T-helper 1 cell (primary cell): ENCODE measurements around the gene CYFIP2.

ENCODE experiments used
- DNase-seq, 5 donors: peaks; one replicate each; pipeline ENCODE4 v3.0.0-alpha.2; 2012 to 2020

Gene CYFIP2

DNA sequence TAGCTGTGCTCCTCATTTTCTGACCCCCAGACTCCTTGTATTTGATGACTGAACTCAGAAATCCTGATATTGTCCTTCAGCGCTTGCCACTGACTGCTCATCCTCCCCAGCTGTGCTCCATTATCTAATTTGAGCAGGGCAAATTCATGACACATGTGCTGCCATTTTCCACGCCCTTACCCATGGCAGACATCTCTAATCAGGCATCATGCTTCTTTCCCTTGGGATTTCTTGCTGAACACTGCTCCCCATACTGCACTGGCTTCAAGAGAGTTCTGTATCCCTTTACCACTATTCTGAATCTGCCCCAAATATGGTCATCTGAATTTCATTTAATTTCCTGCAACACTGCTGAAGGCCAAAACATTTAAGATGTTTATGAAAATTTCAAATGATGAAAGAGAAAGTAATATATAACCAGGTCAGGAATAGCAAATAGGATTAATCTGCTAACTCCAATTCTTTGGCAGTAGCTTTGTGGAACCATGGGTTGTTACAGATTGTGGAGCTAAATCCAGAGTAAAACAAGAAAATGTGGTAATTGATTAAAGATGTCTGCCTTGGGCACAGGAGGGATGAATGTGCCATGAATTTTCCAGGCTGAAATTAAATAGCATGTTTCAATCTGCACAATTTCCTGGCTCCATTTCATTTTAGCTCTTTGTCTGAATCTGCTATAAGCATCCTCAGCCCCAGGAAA, 93.6 kb downstream of the CYFIP2 start:
- DNase-seq, result no peak

DNA sequence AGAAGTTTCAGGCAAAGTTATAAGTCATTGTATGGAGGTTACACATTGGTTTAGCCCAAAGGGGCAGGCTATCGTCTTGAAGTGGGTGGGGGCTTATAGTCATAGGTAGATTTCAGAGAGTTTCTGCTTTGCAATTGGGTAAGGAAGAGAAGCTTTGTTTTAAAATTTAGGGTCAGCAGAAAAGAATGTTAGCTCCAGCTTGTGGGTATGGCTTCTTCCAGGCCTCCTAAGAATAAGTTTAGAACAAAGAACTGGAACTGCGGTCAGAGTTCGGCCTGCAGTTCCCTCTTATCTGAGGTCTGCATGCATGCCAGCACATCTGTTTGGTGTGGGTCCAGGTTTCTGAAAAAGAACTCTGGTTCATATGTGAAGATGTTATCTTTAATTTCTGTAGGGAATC, 96.1 kb downstream of the CYFIP2 start:
- DNase-seq, result no peak

DNA sequence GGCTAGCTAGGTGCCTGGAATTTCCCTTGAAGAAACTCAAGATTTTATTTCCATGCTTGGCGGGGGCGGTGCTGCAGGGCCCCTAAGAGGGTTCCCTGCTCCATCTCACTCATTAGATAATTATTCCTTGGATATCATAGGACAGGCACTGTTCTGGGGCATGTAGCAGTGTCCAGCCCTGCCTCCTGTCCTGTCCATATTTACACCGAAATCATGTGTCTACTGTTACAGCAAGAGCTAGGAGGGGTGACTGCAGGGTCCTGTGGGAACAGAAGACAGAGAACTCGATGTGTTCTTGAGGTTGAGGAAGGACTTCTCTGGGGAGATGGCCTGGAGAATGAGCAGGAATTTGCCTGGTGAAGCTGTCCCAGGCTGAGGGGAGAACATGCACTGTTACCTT, 96.6 kb downstream of the CYFIP2 start:
- DNase-seq, result no peak

DNA sequence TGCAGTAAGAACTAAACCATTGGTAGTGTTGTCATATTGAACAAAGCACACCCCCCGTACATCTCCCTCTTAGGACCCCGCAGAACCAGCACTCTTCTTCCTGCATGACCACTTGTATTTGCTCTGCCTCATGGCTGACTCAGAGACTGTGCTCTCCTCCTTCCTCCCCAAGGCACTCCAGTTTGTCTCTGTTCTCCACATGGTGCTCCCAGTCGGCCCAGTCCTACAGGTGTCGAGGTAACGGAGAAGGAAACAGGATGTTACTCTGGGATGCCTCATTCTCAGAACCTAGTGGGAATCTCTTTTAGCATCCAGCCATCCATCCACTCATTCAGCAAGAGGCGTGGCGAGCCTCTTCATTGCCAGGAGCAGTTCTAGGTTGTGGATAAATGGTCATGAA, 97.1 kb downstream of the CYFIP2 start:
- DNase-seq, result no peak

DNA sequence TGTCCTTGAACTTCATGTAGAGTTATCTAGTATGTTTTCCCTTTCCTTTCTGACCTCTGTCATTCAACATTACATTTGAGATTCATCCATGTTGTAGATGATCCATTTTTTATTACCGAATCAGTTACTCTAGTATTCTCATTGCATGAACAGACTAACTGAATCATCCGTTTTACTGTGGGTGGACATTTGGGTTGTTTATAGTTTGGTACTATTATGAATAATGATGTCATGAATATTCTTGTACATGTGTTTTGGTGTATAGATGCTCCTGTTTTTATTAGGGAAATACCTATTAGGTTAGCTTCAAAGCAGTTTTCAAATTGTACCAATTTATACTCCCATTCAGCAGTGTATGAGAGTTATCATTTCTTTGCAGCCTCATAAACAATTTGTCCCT, 99.8 kb downstream of the CYFIP2 start:
- no peak for DNase-seq

DNA sequence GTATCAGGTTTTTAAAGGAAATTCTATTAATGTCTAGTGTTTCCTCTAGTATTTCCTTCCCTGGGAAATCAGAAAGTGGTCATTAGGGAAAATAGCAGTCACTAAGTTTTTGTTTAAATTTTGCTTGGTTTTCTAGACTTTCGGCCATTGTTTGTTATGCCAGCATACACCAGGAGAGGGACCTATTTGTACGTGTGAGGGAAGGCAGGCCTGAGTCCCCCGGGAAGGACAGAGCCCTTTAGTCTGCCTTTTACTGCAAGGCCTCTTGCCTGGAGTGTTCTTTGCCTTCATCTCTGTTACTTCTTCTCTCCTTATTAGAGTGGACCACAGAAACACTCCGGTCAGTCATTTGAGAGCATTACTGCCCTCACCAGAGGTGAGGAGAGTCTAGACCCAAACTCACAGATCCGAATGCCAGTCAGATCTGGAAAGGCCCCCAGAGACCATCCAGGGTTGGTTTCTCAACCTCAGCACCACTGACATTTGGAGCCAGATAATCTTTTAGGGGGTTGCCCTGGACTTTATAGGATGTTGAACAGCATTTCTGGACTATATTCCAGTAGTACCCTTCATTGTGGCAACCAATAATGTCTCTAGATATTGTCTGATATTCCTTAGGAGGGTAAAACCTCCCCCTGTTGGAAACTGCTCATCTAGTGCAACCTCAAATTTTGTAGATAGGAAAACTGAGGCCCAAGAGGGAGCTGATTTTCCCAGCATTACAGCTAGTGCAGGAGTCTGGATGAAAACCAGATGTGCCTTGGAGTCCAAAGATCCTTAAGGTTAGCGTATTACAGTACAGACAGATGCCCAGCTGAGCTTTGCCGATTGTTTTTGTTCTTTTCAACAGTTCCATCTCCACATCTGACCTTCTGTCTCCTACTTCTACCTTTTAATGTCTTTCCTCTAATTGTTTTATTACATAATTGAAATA, 101.1 kb downstream of the CYFIP2 start:
- DNase-seq, result no peak

DNA sequence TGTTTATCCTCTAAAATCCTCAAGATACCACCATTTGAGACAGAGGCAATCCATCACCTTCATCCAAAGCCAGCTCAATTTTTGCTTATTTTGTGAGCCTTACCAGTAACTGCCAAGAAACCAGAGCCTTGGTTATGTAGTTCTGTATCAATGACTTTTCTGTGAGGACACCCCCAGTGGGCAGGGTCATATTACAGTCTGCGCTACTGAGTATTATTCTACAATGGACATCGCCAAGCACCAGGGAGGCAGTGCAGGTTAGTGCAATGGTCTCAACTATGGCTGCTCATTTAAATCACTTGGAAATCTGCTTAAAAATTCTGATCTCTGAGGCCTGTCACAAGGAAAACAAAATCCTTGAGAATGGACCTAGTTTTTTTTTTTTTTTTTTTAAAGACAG, 103.6 kb downstream of the CYFIP2 start:
- DNase-seq, result no peak

DNA sequence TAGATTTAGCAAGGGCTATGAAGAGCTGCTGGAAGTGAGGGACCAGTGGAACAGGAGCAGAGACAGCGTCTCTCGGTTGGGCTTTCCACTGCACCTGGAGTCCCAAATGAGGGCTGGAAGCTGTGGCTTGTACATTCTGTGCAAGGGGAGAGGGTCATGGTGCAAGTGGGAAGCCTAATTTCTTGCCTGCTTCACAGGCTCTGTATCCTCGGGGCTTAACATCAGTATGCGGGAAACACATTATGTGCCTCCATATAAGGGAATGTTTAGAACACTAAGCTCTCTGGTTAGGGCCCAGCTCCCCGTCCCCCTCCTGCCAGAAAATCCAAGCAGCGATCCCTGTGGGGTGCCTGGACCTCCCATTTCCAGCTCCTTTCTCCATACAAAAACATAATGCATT, 105.0 kb downstream of the CYFIP2 start:
- DNase-seq, result no peak

DNA sequence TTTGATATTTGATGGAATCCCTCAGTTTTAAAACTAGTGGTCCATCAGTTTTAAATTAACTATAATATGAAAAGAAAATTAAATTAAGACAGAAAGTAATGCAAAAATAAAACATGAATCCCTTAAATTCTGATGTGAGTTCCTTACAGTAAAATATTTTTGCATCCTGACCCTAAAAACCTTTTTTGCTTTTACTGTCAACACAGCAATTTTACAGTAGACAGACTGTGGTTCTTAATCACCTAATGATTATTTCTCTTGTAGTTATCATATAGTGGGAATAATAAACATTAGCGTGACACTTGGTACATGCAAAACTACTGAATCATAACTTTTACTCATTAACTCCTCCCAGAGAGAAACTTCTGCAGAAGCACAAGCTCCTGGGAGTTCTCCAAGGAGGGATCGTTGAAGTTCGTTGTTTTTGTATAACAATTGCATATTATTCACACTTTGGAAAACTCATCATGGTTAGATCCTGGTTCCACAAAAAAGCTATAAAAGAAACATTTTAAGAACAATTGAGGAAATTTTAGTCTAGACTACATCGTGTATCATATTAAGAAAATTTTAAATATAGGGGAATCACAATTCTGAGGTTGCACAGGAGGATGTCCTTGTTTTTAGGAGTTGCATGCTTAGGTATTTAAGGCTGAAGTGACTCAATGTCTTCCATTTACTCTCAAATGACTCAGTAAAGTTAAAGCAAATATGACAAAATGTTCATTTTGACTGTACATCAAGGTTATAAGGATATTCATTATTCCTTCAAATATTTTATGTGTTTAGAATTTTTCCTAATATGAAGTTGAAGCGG, 105.9 kb downstream of the CYFIP2 start:
- DNase-seq, result no peak

DNA sequence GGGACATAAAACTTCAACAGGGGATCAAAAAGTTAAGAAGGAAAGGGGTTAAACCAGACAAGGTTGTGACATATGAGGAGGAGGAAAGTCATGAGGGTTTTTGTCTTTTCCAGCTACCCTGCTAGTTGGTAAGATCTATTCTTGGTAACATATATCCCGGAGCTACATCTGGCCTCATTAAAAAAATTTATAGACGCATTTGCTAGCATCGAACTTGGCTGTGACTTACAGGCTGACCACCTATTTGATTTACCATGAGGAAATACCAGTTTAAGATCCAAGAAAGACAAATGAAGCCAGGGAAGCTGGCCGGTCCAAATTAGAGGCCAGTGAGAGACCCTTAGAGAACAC, 106.5 kb downstream of the CYFIP2 start:
- no peak for DNase-seq

DNA sequence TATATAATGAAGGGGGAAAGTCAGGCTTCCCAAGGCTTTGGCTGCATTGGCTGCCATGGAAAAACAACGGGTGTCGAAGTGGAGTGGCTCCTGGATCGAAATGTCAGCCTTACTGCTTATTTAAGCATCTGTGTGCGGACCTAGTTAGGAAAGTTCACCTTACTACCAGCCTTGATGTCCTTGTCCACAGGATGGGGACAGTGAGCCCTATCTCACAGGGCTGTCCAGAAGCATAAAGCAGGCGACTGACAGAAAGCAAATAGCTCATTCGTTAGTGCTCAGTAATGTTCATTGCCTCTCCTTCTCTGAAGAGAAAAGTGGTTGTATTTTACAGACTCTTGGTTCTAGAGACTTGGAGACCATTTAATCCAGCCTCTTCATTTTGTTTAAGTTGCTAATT, 112.6 kb downstream of the CYFIP2 start:
- no peak for DNase-seq

DNA sequence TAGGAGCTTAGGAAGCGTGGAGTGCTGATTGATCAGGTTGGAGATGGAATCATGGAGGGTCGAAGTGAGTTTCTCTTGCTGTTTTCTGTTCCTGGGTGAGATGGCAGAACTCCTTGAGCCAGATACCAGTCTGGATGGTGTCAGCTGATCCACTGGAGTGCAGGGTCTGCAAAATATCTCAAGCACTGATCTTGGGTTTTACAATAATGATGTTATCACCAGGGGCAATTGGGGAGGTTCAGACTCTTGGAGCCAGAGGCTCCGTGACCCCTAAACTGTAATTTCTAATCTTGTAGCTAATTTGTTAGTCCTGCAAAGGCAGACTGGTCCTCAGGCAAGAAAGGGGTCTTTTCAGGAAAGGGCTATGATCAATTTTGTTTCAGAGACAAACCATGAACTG, 114.1 kb downstream of the CYFIP2 start:
- no peak for DNase-seq

DNA sequence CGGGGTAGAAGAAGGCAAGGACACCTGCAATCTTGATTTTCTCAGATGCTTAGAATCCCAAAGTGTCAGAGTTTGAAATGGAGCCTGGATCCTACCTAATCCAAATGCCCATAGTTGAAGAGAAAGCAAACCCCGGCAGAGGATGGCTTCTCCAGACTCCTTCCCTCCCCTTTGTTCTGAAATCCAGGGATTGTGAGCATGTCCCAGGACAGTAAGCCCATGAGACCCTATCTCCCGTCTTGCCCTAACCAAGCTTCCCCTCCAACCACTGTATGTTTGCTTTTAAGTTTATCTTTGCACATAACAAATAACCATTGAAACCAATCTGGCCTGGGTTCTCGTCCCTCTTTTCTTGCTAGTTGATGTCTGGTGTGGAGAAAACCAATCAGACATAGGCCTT, 115.8 kb downstream of the CYFIP2 start:
- DNase-seq, result no peak

DNA sequence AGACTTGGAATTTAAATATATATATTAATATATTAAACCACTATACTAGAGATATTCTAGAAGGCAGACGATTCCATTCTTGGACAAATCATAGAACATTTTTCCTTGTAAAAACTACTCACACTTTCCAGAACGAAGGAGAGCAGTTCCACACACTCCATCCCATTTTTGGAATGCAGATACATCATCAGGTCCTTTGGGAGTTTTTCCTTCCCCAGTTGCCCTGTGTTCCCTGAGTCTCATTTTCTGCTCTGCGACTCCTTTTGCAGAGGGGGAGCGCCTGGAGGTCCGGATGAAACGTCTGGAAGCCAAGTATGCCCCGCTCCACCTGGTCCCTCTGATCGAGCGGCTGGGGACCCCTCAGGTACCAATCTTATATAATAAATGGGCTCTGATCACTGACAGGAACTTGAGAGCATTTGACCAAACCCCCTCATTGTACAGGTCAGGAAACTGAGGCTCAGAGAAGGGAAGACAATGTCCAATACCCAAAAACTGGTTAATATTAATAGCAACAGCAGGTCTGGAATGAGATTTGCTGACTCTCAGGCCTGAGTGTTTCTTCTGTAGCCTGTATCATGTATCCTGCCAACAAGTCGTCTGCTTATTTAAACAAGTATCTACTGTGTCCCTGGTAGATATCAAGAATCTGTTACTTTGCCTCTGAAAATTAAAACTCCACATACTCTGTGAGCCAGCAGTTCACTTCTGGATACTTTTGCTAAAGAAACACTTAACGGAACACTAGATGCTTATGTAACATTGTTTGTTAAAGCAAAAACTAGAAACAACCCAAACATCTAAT, 117.3 kb downstream of the CYFIP2 start:
- DNase-seq, result no peak

DNA sequence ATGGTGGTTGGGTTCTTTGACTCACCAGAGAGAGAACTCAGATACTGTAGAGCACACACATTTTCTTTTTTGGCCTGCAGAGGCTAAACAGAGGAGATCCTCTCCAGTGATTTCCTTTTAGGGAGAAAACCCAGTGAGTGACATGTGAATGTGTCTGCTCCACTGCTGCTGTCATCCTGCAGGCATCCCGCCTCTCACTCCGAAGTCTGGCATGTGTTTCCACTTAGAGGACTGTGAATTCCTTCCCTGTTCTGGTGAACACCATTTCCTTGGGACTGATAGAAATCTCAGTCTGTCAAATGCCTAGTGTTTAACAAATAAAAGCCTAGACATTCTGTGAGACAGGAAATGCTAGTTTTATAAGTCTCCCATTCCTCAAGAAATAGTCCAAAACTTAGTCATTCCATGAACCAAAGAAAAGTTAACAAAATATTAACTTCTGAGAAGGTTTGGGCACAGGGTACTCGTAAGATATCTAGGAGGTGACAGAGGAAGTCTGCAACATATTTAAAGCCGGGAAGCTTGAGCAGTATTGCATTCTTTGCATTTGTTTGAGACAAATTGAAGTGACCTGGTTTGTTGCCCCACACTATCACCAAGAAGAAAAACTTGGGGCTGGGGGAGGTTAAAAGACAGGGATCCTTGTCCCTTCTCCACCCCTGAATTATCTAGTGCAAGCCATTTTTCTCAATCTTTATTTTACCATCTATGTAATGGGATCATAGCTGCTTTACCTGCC, 119.2 kb downstream of the CYFIP2 start:
- no peak for DNase-seq

DNA sequence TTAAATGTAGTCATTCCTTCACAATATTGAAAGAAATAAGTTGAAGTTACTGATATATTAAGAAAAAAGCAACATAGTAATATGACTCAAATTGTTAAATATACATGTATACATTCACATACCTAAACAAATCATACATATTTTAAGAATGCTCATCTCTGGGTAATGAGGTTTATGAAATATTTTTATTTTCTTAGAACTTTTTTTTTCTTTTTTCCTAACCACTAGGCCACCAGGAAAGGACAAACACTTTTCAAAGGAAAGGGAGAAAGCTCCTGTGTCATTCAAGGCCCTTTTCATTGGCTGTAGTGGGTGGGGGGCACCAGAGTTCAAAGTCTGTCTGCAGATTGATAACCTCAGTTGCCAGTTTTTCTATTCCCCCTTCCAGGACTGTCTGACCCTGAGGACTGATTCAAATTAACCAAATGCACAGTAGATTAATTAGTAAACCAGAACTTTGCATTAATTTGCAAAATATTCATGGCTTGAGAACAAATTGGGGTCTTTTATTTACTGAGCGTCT, 121.2 kb downstream of the CYFIP2 start:
- DNase-seq, result no peak

DNA sequence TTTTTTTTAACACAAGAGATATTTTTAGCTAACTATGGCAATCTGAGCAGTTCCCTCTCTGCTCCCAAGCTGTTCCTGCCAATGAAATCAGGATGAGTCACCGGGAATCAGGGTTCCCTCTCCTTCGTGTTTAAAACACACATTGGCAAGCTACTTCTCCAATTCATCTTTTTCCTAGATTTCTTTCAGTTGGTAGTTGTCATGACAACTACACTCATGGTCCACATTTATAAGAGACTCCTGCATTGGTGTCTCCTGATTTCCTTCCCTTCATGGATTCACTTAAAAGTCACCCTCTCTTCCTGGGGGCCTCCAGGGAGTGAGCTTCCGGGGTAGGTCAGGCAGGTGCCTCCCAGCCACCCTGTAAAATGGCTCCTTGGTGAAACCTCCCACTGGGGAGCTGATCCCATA, 121.8 kb downstream of the CYFIP2 start:
- DNase-seq, result no peak

DNA sequence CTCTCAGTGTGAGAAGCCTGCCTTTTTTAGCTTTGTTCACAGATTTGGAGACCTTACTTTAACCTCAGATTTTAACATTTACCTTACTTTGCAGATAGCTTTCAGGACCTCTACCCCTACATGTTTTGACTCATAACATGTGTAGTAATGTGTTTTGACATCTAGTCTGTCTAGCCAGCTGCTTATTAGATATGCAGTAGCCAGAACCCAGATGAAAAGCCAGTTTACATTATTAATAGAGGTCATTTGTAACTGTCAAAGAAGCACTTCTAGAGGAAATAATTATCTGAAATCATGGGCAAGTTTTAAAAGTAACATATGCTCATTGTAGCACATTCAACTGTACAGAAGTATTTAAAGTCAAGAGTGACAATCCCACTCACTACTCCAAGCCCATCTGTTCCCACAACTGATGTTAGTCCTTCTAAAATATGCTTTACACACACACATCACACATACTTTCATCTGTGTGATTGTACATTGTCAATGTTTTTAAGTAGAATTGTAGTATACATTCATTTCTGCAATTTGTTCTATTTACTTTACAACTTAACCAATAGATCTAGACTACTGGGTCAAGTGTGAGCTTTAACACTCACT, 122.3 kb downstream of the CYFIP2 start:
- no peak for DNase-seq

DNA sequence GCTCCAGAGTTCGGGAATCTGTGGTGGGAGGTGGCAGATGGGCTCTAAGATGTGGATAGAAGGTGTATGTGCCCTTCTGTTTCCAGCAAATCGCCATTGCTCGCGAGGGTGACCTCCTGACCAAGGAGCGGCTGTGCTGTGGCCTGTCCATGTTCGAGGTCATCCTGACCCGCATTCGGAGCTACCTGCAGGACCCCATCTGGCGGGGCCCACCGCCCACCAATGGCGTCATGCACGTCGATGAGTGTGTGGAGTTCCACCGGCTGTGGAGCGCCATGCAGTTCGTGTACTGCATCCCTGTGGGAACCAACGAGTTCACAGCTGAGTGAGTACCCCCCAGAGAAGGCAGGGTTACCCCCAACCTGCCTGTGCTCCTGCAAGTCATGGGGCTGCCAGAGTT, 123.2 kb downstream of the CYFIP2 start:
- DNase-seq, result no peak

DNA sequence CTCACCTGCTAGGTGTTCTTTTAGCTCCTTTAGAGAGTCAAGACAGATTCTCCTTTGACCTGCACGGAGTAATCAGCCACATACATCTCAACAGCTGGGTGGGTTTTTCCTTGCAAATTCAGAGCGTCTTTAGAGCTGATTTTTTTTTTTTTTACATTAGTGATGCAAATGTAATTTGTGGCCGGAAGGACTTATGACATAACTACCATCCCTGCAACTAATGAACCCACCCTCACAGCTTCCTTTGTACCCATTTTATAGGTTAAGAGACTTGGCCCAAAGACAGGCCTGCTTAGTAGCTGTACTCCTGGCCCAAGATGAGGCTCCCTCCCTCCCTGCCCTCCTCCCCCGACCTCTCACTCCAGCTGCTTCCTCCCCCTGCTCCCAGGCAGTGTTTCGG, 124.2 kb downstream of the CYFIP2 start:
- peak in 1 of 5 donors; percentile 10 for DNase-seq
